NCI-H345 treated with DMSO at 0.1 percent for 48 hours (cell line): ENCODE data around the gene TCFL5.
A peak's percentile ranks its signal among the peaks of the same experiment; 100 is the strongest.

Source experiments
- DNase-seq: peaks from one replicate; lab custom pipeline; 2025; ENCODE audit not compliant: unreplicated experiment; lab: John Stamatoyannopoulos, UW

Gene TCFL5

GRCh38 chr20:62861726-62862336 is at the start of gene TCFL5:
TCFL5 (minus strand) TSS chr20:62861822; CDS start chr20:62861670, 152 bp downstream.
- peak; percentile 57 for DNase-seq

GRCh38 chr20:62910777-62911497 is 49.3 kb upstream of the TCFL5 start:
- no peak for DNase-seq

- no peak for DNase-seq
Observed at GRCh38 chr20:62910217-62910766, 48.7 kb upstream of the TCFL5 start.

- DNase-seq, result peak; percentile 97
Observed at GRCh38 chr20:62908971-62909791, 47.6 kb upstream of the TCFL5 start.

- no peak for DNase-seq
Observed at GRCh38 chr20:62907384-62908317, 46.0 kb upstream of the TCFL5 start.

- no peak for DNase-seq
Observed at GRCh38 chr20:62906647-62907375, 45.2 kb upstream of the TCFL5 start.

GRCh38 chr20:62906209-62906608 is 44.6 kb upstream of the TCFL5 start:
- DNase-seq, result no peak

- no peak for DNase-seq
Observed at GRCh38 chr20:62905536-62906117, 44.0 kb upstream of the TCFL5 start.

GRCh38 chr20:62902926-62903615 is 41.4 kb upstream of the TCFL5 start:
- no peak for DNase-seq

GRCh38 chr20:62901891-62902290 is 40.3 kb upstream of the TCFL5 start:
- no peak for DNase-seq

- peak; percentile 53 for DNase-seq
Observed at GRCh38 chr20:62900692-62901584, 39.3 kb upstream of the TCFL5 start.

- DNase-seq, result peak; percentile 75
Observed at GRCh38 chr20:62900052-62900691, 38.5 kb upstream of the TCFL5 start.

GRCh38 chr20:62899633-62900051 is 38.0 kb upstream of the TCFL5 start:
- peak; percentile 44 for DNase-seq

- DNase-seq, result peak; percentile 23
Observed at GRCh38 chr20:62898970-62899632, 37.5 kb upstream of the TCFL5 start.

GRCh38 chr20:62898093-62898964 is 36.7 kb upstream of the TCFL5 start:
- DNase-seq, result no peak

- DNase-seq, result no peak
Observed at GRCh38 chr20:62897666-62898065, 36.0 kb upstream of the TCFL5 start.
